ENCODE measurements around the gene DGUOK.

DGUOK gene

GRCh38 chr2:74005786-74006185, 79.1 kb downstream of the DGUOK start:
- peak overlapping the region; percentile 22; the same call in 1 of the 2 replicates for H3K27ac ChIP-seq
- TF ChIP-seq CTCF (IDR thresholded peaks at IDR 0.05; ENCODE audit: low read depth, low read length) = no peak
- peaks cover 51% of the 10 kb centered on the region for H3K36me3 ChIP-seq
- DNase-seq = peak; percentile 4
- H3K9me3 ChIP-seq (ENCODE audit: severe bottlenecking) = no peaks in the 10 kb centered on the region
- H3K27me3 ChIP-seq (ENCODE audit: insufficient read depth, low read depth, severe bottlenecking) = no peaks in the 10 kb centered on the region
- H3K4me3 ChIP-seq (ENCODE audit: low read depth, low read length) = no peak overlapping the region

GRCh38 chr2:74006459-74006858, 79.8 kb downstream of the DGUOK start:
- DNase-seq = peak; percentile 89
- Histone ChIP-seq H3K4me3 (ENCODE audit: low read depth, low read length) (no peak overlapping the region), H3K27me3 (ENCODE audit: insufficient read depth, low read depth, severe bottlenecking) (no peaks in the 10 kb centered on the region), H3K27ac (peak overlapping the region; percentile 49; the same call in 1 of the 2 replicates), H3K9me3 (ENCODE audit: severe bottlenecking) (no peaks in the 10 kb centered on the region), H3K36me3 (peaks cover 52% of the 10 kb centered on the region)
- TF ChIP-seq CTCF (IDR thresholded peaks at IDR 0.05; ENCODE audit: low read depth, low read length) = no peak

GRCh38 chr2:74007121-74007520, 80.4 kb downstream of the DGUOK start:
- no peak for TF ChIP-seq CTCF (IDR thresholded peaks at IDR 0.05; ENCODE audit: low read depth, low read length)
- Histone ChIP-seq H3K9me3 (ENCODE audit: severe bottlenecking) (no peaks in the 10 kb centered on the region), H3K4me3 (ENCODE audit: low read depth, low read length) (no peak overlapping the region), H3K36me3 (peaks cover 55% of the 10 kb centered on the region), H3K27me3 (ENCODE audit: insufficient read depth, low read depth, severe bottlenecking) (no peaks in the 10 kb centered on the region), H3K27ac (peak overlapping the region; percentile 49; the same call in 1 of the 2 replicates)
- DNase-seq = peak; percentile 4

DNA sequence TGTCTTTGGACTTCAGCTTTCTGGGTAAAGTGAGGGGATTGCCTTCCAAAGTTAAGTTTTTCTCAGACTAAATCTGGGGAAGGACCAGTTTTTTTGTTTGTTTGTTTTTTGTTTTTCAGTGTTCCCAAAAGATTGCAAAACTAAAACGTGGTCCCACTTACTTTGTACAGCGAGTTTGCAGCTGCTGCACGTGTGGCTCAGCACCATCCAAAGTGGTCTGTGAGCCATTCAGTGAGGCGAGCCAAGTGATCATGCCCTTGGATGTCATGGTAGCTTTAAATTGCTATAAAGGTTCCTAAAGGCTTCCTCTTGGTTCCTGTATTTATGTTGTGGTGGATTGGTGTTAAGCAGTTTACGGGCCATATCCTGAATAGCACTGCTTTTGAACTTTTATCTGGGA, 81.0 kb downstream of the DGUOK start:
- no peak overlapping the region for H3K27ac ChIP-seq
- DNase-seq = no peak
- no peak overlapping the region for H3K4me3 ChIP-seq (ENCODE audit: low read depth, low read length)
- no peaks in the 10 kb centered on the region for H3K9me3 ChIP-seq (ENCODE audit: severe bottlenecking)
- H3K27me3 ChIP-seq (ENCODE audit: insufficient read depth, low read depth, severe bottlenecking) = no peaks in the 10 kb centered on the region
- H3K36me3 ChIP-seq = peaks cover 61% of the 10 kb centered on the region
- TF ChIP-seq CTCF (IDR thresholded peaks at IDR 0.05; ENCODE audit: low read depth, low read length) = no peak

All from WERI-Rb-1 (cell line).